ENCODE data around the gene ALDH7A1.

ALDH7A1 gene

DNA sequence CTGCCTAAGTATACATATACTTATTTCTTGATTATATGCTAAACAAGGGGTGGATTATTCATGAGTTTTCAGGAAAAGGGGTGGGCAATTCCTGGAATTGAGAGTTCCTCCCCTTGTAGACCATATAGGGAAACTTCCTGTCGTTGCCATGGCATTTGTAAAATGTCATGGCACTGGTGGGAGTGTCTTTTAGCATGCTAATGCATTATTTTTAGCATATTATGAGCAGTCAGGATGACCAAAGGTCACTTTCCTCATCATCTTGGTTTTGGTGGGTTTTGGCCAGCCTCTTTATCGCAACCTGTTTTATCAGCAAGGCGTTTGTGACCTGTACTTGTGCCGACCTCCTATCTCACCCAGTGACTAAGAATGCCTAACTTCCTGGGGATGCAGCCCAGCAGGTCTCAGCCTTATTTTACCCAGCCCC lies 80.9 kb downstream of the ALDH7A1 start:
- TF ChIP-seq, protein P1, sequence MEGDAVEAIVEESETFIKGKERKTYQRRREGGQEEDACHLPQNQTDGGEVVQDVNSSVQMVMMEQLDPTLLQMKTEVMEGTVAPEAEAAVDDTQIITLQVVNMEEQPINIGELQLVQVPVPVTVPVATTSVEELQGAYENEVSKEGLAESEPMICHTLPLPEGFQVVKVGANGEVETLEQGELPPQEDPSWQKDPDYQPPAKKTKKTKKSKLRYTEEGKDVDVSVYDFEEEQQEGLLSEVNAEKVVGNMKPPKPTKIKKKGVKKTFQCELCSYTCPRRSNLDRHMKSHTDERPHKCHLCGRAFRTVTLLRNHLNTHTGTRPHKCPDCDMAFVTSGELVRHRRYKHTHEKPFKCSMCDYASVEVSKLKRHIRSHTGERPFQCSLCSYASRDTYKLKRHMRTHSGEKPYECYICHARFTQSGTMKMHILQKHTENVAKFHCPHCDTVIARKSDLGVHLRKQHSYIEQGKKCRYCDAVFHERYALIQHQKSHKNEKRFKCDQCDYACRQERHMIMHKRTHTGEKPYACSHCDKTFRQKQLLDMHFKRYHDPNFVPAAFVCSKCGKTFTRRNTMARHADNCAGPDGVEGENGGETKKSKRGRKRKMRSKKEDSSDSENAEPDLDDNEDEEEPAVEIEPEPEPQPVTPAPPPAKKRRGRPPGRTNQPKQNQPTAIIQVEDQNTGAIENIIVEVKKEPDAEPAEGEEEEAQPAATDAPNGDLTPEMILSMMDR (IDR thresholded peaks at IDR 0.05; ENCODE audit: extremely low read depth, missing control alignments), result no peak
- DNase-seq (ENCODE audit: low spot score), result no peak

- DNase-seq (ENCODE audit: low spot score), result no peak
- TF ChIP-seq, protein P1 (IDR thresholded peaks at IDR 0.05; ENCODE audit: extremely low read depth, missing control alignments), result no peak
Measured at GRCh38 chr5:126513703-126514102, 81.3 kb downstream of the ALDH7A1 start.

- TF ChIP-seq, protein P1 (IDR thresholded peaks at IDR 0.05; ENCODE audit: extremely low read depth, missing control alignments), result no peak
- DNase-seq (ENCODE audit: low spot score), result no peak
Measured at GRCh38 chr5:126513302-126513701, 81.7 kb downstream of the ALDH7A1 start.

DNA sequence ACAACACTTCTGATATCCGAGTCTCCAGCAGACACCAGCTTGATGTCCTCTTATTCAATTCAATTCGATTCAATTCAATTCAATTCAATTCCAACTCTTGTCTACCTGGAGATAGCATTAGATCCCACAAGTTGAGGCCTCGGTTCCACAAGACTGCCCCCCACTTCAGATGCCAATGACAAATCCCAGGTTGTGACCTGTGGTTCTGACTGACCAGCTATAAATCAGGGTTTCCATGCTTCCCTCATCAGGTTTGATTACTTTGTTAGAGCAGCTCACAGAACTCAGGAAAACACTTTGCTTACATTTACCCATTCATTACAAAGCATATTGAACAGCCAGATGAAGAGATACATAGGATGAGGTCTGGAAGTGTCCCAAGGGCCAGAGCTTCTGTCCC lies 82.6 kb downstream of the ALDH7A1 start:
- TF ChIP-seq, protein P1 (IDR thresholded peaks at IDR 0.05; ENCODE audit: extremely low read depth, missing control alignments), result no peak
- no peak for DNase-seq (ENCODE audit: low spot score)

- TF ChIP-seq, protein P1 (IDR thresholded peaks at IDR 0.05; ENCODE audit: extremely low read depth, missing control alignments), result no peak
- DNase-seq (ENCODE audit: low spot score), result no peak
Measured at GRCh38 chr5:126511961-126512360, 83.1 kb downstream of the ALDH7A1 start.

- DNase-seq (ENCODE audit: low spot score), result no peak
- TF ChIP-seq, protein P1 (IDR thresholded peaks at IDR 0.05; ENCODE audit: extremely low read depth, missing control alignments), result no peak
Measured at GRCh38 chr5:126509339-126509738, 85.7 kb downstream of the ALDH7A1 start.

DNA sequence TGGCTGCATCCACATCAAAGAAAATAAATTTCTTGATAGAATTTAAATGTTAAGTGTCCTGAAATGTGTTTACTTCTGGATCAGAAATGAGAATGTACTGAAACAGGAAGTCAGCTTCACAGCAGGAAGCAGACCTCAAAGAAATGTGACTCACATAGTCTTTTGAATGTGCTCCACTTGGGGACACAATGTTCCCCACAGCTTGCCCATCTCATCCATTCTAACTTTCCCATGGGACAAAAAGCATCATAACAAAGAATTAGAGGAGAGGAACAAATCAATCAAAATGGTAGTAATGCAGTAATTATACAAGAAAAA lies 86.1 kb downstream of the ALDH7A1 start:
- TF ChIP-seq, protein P1 (IDR thresholded peaks at IDR 0.05; ENCODE audit: extremely low read depth, missing control alignments), result no peak
- DNase-seq (ENCODE audit: low spot score), result no peak

Measured in GM20000 (cell line).